Measurements from ENCODE around the gene CNN3. TPM values are rescaled to one million over a fixed set of nuclear protein-coding genes. Genes with fewer than 3 reads are reported as not detected.

Gene CNN3
- polyA plus RNA-seq, 4 donors: 53.5 to 155 (median 95.2) TPM

DNA sequence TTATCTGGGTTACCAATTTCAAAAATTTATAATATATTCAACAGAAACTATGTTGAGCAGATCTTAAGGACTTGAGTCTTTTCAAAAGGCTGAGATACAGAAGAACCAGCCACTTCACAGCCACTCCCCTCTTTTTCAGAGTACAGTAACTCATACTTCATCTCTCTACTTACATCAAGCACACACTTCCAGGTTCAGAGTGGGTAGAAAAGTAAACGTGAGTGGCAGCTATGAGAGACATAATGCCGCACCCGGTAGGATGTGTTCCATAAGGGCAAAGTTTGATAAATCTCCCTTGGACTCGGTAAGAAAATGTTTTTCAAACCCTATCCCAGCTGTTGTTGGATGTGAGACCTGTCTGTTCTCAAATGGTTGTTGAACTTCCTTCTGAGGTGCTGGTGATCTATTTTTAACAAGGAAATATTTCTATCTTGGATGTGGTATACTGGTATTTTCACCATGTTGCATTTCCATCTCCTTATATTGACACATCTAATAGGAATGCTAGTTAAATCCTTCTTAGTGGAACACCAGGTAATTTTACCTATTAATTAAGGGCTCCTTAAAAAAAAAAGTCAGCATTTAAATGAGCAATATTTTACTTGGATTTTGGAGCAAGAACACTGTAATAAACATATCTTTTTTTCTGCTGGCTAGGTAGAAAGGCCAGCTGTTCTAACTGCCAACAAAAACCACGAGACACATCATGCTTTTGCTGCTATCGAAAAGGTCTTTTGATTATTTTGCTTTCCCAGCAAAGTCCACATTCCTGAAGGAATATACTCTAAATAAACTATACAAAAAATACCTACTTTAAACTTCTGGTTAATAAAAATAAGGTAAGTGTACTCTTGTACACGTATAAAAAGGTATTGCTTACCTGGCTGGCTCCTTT is 28.2 kb downstream of the CNN3 start:
- Histone ChIP-seq H3K9me3 (ENCODE audit: control insufficient read depth in 2 of 2, insufficient read depth in 1 of 2, low read depth in 1 of 2, low read length in 1 of 2) (no peaks in the 10 kb centered on the region), H3K4me1 (ENCODE audit: control insufficient read depth in 3 of 3, insufficient read depth in 2 of 3, low read depth in 1 of 3, low read length in 2 of 3) (peaks cover 0 to 5% (median 2%) of the 10 kb centered on the region in 3 donors), H3K27ac (ENCODE audit: low read depth in 1 of 3, low read length in 2 of 3) (peak overlapping the region in 1 of 3 donors; percentile 27), H3K36me3 (ENCODE audit: control insufficient read depth in 3 of 3, insufficient read depth in 2 of 3, low read depth in 1 of 3, low read length in 3 of 3) (peaks cover 4 to 9% (median 9%) of the 10 kb centered on the region in 3 donors), H3K27me3 (ENCODE audit: control insufficient read depth in 3 of 3, insufficient read depth in 3 of 3, low read length in 3 of 3) (no peaks in the 10 kb centered on the region), H3K4me3 (ENCODE audit: low read depth in 1 of 3, low read length in 3 of 3) (no peak overlapping the region)
- DNase-seq (peak in 1 of 2 donors; percentile 58), FAIRE-seq (no peak)
- 32 to 67% (median 47%) methylated on average over 7 of the region's 7 CpGs for WGBS, 3 donors

DNA sequence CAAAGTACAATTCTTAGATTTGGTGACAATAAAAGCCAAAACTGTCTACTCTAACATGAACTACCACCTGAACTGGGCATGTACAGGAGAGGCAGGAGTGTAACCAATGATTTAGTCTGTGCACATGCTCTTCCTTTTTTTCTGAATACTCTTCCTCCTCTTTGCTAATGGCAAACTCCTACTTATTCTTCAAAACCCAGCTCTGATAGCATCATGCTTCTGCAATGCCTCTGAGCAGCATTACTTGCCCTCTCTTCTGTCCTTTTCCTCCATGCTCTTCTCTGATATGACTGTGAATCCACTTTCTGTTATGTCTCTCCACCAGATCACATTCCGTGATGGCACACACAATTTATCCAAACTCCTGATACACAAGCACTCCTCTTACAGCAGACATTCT is 31.4 kb downstream of the CNN3 start:
- H3K36me3 ChIP-seq (ENCODE audit: control insufficient read depth in 3 of 3, insufficient read depth in 2 of 3, low read depth in 1 of 3, low read length in 3 of 3): peaks cover 6 to 22% (median 11%) of the 10 kb centered on the region in 3 donors
- FAIRE-seq: no peak
- WGBS, 3 donors: 93 to 100% (median 97%) methylated on average over 1 of the region's 1 CpG

DNA sequence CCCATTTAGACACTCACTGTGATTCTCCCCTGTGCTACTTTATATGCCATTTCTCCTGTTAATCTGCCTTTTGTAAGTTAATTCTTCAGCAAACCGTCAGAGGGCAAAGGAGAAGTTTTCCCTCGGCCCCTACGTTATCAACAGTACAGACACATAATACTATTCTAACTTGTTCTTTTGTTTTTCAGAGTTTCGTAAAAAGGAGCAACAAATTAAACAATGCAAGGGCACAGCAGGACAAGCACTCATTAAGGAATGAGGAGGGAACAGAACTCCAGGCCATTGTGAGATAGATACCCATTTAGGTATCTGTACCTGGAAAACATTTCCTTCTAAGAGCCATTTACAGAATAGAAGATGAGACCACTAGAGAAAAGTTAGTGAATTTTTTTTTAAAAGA is 32.3 kb downstream of the CNN3 start:
- Histone ChIP-seq H3K4me3 (ENCODE audit: low read depth in 1 of 3, low read length in 3 of 3) (no peak overlapping the region), H3K4me1 (ENCODE audit: control insufficient read depth in 3 of 3, insufficient read depth in 2 of 3, low read depth in 1 of 3, low read length in 2 of 3) (peaks cover 0 to 5% (median 2%) of the 10 kb centered on the region in 3 donors), H3K27ac (ENCODE audit: low read depth in 1 of 3, low read length in 2 of 3) (peak overlapping the region in 1 of 3 donors; percentile 14), H3K9me3 (ENCODE audit: control insufficient read depth in 2 of 2, insufficient read depth in 1 of 2, low read depth in 1 of 2, low read length in 1 of 2) (no peaks in the 10 kb centered on the region), H3K36me3 (ENCODE audit: control insufficient read depth in 3 of 3, insufficient read depth in 2 of 3, low read depth in 1 of 3, low read length in 3 of 3) (peaks cover 6 to 25% (median 11%) of the 10 kb centered on the region in 3 donors), H3K27me3 (ENCODE audit: control insufficient read depth in 3 of 3, insufficient read depth in 3 of 3, low read length in 3 of 3) (no peaks in the 10 kb centered on the region)
- FAIRE-seq (no peak), DNase-seq (no peak)
- WGBS, 3 donors: 71 to 75% (median 72%) methylated on average over 4 of the region's 4 CpGs

More for the DNA sequence above, 31.4 kb downstream of the CNN3 start:
- Histone ChIP-seq H3K9me3 (ENCODE audit: control insufficient read depth in 2 of 2, insufficient read depth in 1 of 2, low read depth in 1 of 2, low read length in 1 of 2) (no peaks in the 10 kb centered on the region), H3K27me3 (ENCODE audit: control insufficient read depth in 3 of 3, insufficient read depth in 3 of 3, low read length in 3 of 3) (no peaks in the 10 kb centered on the region), H3K4me3 (ENCODE audit: low read depth in 1 of 3, low read length in 3 of 3) (no peak overlapping the region), H3K27ac (ENCODE audit: low read depth in 1 of 3, low read length in 2 of 3) (no peak overlapping the region), H3K4me1 (ENCODE audit: control insufficient read depth in 3 of 3, insufficient read depth in 2 of 3, low read depth in 1 of 3, low read length in 2 of 3) (peaks cover 0 to 5% (median 2%) of the 10 kb centered on the region in 3 donors)
- no peak for DNase-seq

DNA sequence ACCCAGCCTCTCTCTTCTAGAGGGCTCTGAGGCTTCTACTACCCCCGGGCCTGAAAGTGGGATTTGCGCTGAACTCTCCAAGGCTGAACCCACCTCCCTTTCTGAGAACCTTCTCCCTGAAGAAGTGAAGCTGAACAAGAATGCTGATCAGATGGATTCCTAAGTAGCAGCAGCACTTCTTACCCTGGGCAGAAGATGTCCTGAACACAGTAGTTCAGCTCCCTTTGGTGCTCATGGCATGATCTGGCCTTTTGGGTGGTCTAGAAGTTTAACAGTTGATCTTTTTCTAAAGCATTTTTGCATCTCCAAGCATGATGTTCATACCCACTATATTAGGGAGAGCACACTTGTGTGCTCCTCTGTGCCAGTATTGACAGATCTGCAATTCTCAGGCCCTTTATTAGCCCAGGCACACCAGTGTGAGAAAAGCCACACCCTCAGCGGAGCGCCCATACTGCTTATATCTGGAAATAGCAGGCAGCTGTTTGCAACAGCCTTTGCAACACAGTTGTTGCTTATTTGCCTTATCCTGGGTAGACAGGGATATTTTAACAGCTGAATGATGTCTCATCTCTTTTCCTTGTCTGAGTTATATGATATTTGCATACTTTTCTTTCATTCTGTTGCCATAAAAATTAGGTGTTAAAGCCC is 34.2 kb downstream of the CNN3 start:
- Histone ChIP-seq H3K9me3 (ENCODE audit: control insufficient read depth in 2 of 2, insufficient read depth in 1 of 2, low read depth in 1 of 2, low read length in 1 of 2) (no peaks in the 10 kb centered on the region), H3K4me1 (ENCODE audit: control insufficient read depth in 3 of 3, insufficient read depth in 2 of 3, low read depth in 1 of 3, low read length in 2 of 3) (peaks cover 0 to 5% (median 0%) of the 10 kb centered on the region in 3 donors), H3K27me3 (ENCODE audit: control insufficient read depth in 3 of 3, insufficient read depth in 3 of 3, low read length in 3 of 3) (no peaks in the 10 kb centered on the region), H3K36me3 (ENCODE audit: control insufficient read depth in 3 of 3, insufficient read depth in 2 of 3, low read depth in 1 of 3, low read length in 3 of 3) (peaks cover 3 to 25% (median 5%) of the 10 kb centered on the region in 3 donors), H3K27ac (ENCODE audit: low read depth in 1 of 3, low read length in 2 of 3) (no peak overlapping the region), H3K4me3 (ENCODE audit: low read depth in 1 of 3, low read length in 3 of 3) (no peak overlapping the region)
- DNase-seq (no peak), FAIRE-seq (no peak)
- 72 to 87% (median 80%) methylated on average over 4 of the region's 4 CpGs for WGBS, 3 donors

DNA sequence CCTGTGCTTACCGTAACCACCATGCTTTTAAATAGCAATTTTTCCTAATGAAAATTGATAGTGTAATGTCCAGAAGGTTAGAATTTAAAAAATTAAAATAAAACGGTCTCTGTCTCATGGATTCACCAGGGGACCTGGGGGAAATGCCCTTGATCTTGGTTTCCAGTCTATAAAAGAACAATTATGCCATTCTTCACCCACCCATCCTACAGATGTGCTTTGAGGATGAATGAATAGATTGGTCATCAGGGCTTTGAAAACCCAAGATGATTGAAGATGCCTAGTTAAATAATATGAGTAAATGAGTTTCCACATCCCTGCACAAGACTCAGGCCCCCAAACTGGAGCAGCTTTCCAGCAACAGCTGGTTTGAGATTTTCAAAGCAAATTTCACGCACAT is 38.7 kb downstream of the CNN3 start:
- Histone ChIP-seq H3K27ac (ENCODE audit: low read depth in 1 of 3, low read length in 2 of 3) (no peak overlapping the region), H3K4me1 (ENCODE audit: control insufficient read depth in 3 of 3, insufficient read depth in 2 of 3, low read depth in 1 of 3, low read length in 2 of 3) (no peaks in the 10 kb centered on the region), H3K4me3 (ENCODE audit: low read depth in 1 of 3, low read length in 3 of 3) (no peak overlapping the region), H3K36me3 (ENCODE audit: control insufficient read depth in 3 of 3, insufficient read depth in 2 of 3, low read depth in 1 of 3, low read length in 3 of 3) (peaks cover 2 to 36% (median 4%) of the 10 kb centered on the region in 3 donors), H3K9me3 (ENCODE audit: control insufficient read depth in 2 of 2, insufficient read depth in 1 of 2, low read depth in 1 of 2, low read length in 1 of 2) (no peaks in the 10 kb centered on the region), H3K27me3 (ENCODE audit: control insufficient read depth in 3 of 3, insufficient read depth in 3 of 3, low read length in 3 of 3) (no peaks in the 10 kb centered on the region)
- DNase-seq: no peak
- 86 to 88% (median 88%) methylated on average over 3 of the region's 3 CpGs for WGBS, 3 donors
- FAIRE-seq: no peak

DNA sequence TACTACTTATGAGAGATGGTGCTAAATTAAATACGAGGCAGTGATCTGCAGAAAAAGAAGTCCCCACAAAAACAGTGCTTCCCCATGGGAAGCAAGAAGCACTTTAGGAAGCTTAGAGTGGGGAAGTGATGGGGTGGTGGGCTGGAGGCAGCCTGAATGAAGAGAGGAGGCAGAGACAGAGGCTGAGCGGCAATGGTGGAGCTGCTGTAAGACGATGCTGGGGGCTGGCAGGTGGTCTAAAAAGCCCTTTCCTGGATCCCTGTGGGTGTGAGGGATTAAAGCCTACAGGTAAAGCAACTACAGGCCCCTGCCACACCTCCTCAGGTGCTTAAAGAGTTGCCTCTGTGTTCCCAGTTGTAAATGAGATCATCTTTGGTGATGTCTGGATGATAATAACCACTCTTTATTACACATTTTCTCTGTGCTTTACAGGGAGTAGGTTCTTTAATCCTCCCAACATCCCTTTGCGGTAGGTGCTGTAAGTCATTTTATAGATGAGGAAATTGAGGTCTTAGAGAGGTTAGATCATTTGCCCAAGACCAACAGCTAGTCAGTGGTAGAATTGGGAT is 39.2 kb downstream of the CNN3 start:
- no peaks in the 10 kb centered on the region for H3K27me3 ChIP-seq (ENCODE audit: control insufficient read depth in 3 of 3, insufficient read depth in 3 of 3, low read length in 3 of 3)
- no peak overlapping the region for H3K4me3 ChIP-seq (ENCODE audit: low read depth in 1 of 3, low read length in 3 of 3)
- no peaks in the 10 kb centered on the region for H3K4me1 ChIP-seq (ENCODE audit: control insufficient read depth in 3 of 3, insufficient read depth in 2 of 3, low read depth in 1 of 3, low read length in 2 of 3)
- H3K9me3 ChIP-seq (ENCODE audit: control insufficient read depth in 2 of 2, insufficient read depth in 1 of 2, low read depth in 1 of 2, low read length in 1 of 2): no peaks in the 10 kb centered on the region
- FAIRE-seq: no peak
- no peak overlapping the region for H3K27ac ChIP-seq (ENCODE audit: low read depth in 1 of 3, low read length in 2 of 3)
- peaks cover under 1 to 38% (median 2%) of the 10 kb centered on the region in 3 donors for H3K36me3 ChIP-seq (ENCODE audit: control insufficient read depth in 3 of 3, insufficient read depth in 2 of 3, low read depth in 1 of 3, low read length in 3 of 3)
- DNase-seq: no peak
- 78 to 87% (median 85%) methylated on average over 4 of the region's 4 CpGs for WGBS, 3 donors

DNA sequence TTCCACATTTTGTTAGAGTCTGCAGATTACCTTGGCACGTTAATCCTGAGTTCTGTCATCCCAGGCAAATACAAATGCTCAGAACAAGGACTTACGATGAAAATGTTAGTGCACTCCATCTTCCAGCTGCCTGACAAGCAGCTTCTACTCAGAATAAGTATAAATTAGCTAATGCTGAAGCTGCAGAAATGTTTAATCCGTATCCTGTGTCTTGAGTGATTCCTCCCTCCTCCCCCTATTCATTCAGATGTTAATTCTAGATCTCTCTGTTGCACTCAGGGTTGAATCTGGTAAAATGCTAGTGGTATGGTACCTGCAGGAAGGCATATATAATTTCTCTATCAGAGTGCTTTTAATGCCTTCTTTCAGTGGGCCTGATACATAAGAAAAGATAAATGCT is 39.8 kb downstream of the CNN3 start:
- peaks cover 0 to 40% (median 0%) of the 10 kb centered on the region in 3 donors for H3K36me3 ChIP-seq (ENCODE audit: control insufficient read depth in 3 of 3, insufficient read depth in 2 of 3, low read depth in 1 of 3, low read length in 3 of 3)
- no peaks in the 10 kb centered on the region for H3K9me3 ChIP-seq (ENCODE audit: control insufficient read depth in 2 of 2, insufficient read depth in 1 of 2, low read depth in 1 of 2, low read length in 1 of 2)
- no peaks in the 10 kb centered on the region for H3K4me1 ChIP-seq (ENCODE audit: control insufficient read depth in 3 of 3, insufficient read depth in 2 of 3, low read depth in 1 of 3, low read length in 2 of 3)
- no peak overlapping the region for H3K4me3 ChIP-seq (ENCODE audit: low read depth in 1 of 3, low read length in 3 of 3)
- no peaks in the 10 kb centered on the region for H3K27me3 ChIP-seq (ENCODE audit: control insufficient read depth in 3 of 3, insufficient read depth in 3 of 3, low read length in 3 of 3)
- no peak for FAIRE-seq
- H3K27ac ChIP-seq (ENCODE audit: low read depth in 1 of 3, low read length in 2 of 3): no peak overlapping the region
- 72 to 89% (median 76%) methylated on average over 3 of the region's 3 CpGs for WGBS, 3 donors
- no peak for DNase-seq

DNA sequence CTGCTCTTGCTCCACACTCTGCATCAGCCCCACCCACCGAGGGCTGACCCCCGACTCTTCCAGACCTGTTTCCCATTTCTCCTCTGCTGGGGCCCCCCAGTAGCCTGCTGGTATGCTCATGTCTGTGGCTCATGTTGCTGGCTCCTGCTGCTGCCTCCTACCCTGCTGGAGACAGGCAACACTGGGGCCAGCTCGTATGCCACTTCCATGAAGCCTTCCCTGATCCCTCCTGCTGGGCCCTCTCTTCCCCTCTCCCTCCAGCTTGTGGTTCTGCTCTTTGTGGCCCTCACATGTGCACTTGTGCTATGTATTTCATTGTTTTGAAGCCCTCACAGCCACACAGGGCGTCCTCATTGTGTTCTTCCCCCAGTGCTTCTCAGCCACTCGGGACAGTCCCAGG is 40.5 kb downstream of the CNN3 start:
- WGBS, 3 donors: 85 to 91% (median 90%) methylated on average over 5 of the region's 5 CpGs
- Histone ChIP-seq H3K27me3 (ENCODE audit: control insufficient read depth in 3 of 3, insufficient read depth in 3 of 3, low read length in 3 of 3) (no peaks in the 10 kb centered on the region), H3K4me1 (ENCODE audit: control insufficient read depth in 3 of 3, insufficient read depth in 2 of 3, low read depth in 1 of 3, low read length in 2 of 3) (no peaks in the 10 kb centered on the region), H3K4me3 (ENCODE audit: low read depth in 1 of 3, low read length in 3 of 3) (no peak overlapping the region), H3K36me3 (ENCODE audit: control insufficient read depth in 3 of 3, insufficient read depth in 2 of 3, low read depth in 1 of 3, low read length in 3 of 3) (peaks cover 0 to 38% (median 0%) of the 10 kb centered on the region in 3 donors), H3K27ac (ENCODE audit: low read depth in 1 of 3, low read length in 2 of 3) (no peak overlapping the region), H3K9me3 (ENCODE audit: control insufficient read depth in 2 of 2, insufficient read depth in 1 of 2, low read depth in 1 of 2, low read length in 1 of 2) (no peaks in the 10 kb centered on the region)
- DNase-seq: no peak
- no peak for FAIRE-seq

All from small intestine (tissue), 7 donors.